ENCODE measurements around the gene EP400.
"Not testable (repeated sequence)": the region's sequence is repeated elsewhere in the genome, so short reads cannot be mapped to it uniquely, and the experiment has no call there.

The EP400 gene

DNA sequence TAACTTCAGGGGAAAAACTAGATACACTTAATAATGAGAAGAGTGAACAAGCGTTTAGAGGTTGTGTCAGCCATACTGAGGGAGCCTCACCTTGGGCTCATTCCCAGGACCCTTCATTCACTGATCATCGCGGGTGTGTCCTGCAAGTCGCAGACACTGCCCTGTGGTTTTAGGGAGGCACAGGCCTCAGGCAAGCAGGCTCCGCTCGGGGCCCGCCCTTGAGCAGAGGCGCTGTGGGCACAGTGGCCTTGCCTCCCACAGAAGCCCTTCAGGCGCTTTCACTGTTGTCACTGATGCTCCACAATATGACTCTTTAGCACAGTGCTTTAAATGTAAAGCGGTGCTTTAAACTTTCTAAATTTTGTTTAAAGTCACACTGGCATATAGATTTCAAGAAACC is 127.0 kb downstream of the EP400 start:
- Histone ChIP-seq H3K36me3 (ENCODE audit: insufficient read depth, low read length) (peaks cover 57% of the 10 kb centered on the region), H3K4me3 (ENCODE audit: low read length) (no peak overlapping the region), H3K9me3 (ENCODE audit: insufficient read depth, low read depth, low read length) (no peaks in the 10 kb centered on the region), H3K27ac (ENCODE audit: low read depth, low read length) (no peak overlapping the region), H3K9ac (ENCODE audit: low read depth, low read length) (no peak overlapping the region), H3K27me3 (ENCODE audit: insufficient read depth, low read length) (no peaks in the 10 kb centered on the region), H3K4me1 (ENCODE audit: insufficient read depth, low read length) (no peaks in the 10 kb centered on the region)
- 96% methylated on average over 10 of the region's 10 CpGs for WGBS

DNA sequence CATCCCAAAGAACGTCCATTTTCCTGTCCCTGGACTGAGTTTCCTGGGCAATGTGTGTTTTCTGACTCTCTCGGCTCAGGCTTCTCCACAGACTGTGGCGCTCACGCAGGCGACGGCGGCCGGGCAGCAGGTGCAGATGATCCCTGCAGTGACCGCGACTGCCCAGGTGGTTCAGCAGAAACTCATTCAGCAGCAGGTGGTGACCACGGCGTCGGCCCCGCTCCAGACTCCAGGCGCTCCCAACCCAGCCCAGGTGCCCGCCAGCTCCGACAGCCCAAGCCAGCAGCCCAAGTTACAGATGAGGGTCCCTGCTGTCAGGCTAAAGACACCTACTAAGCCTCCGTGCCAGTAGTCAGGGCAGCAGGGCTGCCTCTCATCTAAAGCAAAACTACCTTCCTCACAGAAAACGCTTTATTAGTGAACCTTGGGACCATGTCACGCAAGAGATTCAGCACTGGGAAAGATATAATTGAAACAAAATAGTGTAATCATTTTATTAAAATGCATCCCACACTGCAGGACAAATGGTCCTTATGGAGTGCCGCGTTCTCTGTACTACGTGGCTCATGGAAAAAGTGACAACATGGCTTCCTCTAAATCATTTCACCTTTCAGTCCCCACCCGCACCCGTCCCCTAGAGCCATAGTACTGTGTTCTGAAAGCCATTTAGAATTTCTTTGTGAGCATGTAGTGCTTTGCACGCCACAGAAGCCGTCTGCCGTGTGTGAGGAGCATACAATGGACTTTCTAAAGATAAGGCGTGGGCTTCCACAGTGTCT is 127.8 kb downstream of the EP400 start:
- WGBS: 96% methylated on average over 28 of the region's 29 CpGs
- Histone ChIP-seq H3K36me3 (ENCODE audit: insufficient read depth, low read length) (peaks cover 50% of the 10 kb centered on the region), H3K4me1 (ENCODE audit: insufficient read depth, low read length) (no peaks in the 10 kb centered on the region), H3K27ac (ENCODE audit: low read depth, low read length) (no peak overlapping the region), H3K9me3 (ENCODE audit: insufficient read depth, low read depth, low read length) (no peaks in the 10 kb centered on the region), H3K9ac (ENCODE audit: low read depth, low read length) (no peak overlapping the region), H3K27me3 (ENCODE audit: insufficient read depth, low read length) (no peaks in the 10 kb centered on the region), H3K4me3 (ENCODE audit: low read length) (no peak overlapping the region)

DNA sequence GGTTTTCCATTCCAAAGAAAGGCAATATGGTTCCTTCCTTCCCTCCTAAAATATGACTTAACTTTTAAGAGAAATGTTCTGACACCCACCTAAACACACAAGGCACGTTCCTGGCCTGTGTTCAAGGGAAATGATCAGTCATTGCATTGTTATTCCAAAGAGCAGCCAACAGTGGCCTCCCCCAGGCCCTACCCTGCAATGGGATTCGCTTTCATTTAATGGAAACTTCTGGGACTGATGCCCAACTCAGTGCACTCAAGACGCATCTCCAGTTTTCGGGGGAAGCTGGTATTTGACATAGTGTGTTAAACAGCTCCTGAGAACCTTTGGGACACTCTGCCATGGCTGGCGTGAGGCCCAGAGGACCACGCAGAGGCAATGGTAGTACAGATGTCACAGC is 128.4 kb downstream of the EP400 start:
- no peak overlapping the region for H3K4me3 ChIP-seq (ENCODE audit: low read length)
- no peak overlapping the region for H3K9ac ChIP-seq (ENCODE audit: low read depth, low read length)
- no peak overlapping the region for H3K27ac ChIP-seq (ENCODE audit: low read depth, low read length)
- 92% methylated on average over 6 of the region's 6 CpGs for WGBS
- H3K4me1 ChIP-seq (ENCODE audit: insufficient read depth, low read length): no peaks in the 10 kb centered on the region
- no peaks in the 10 kb centered on the region for H3K27me3 ChIP-seq (ENCODE audit: insufficient read depth, low read length)
- no peaks in the 10 kb centered on the region for H3K9me3 ChIP-seq (ENCODE audit: insufficient read depth, low read depth, low read length)
- peaks cover 48% of the 10 kb centered on the region for H3K36me3 ChIP-seq (ENCODE audit: insufficient read depth, low read length)

DNA sequence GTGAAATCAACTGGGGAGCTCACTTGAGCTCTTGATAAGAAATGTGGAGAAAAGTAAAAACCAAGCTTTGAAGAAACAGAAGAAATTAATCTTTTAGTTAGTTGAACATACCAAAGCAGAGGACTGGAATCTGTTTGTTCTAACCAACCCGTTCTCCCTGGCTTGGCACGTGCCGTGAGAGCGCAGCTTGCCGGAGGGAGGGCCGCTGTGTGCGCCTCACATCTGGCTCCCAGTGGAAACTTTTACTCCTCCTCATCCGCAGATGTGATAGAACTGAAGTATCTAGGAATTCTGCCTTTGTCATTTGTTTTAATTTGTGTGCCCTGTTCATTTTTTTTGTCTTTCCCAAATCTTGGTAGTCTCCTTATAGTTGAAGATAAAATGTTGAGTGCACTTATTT is 129.5 kb downstream of the EP400 start:
- H3K9ac ChIP-seq (ENCODE audit: low read depth, low read length): no peak overlapping the region
- no peak overlapping the region for H3K4me3 ChIP-seq (ENCODE audit: low read length)
- 0 out of 2 replicates have a peak, but pooled peaks cover 4% of the 10 kb centered on the region for H3K4me1 ChIP-seq (ENCODE audit: insufficient read depth, low read length)
- H3K27me3 ChIP-seq (ENCODE audit: insufficient read depth, low read length): no peaks in the 10 kb centered on the region
- WGBS: 97% methylated on average over 8 of the region's 8 CpGs
- no peak overlapping the region for H3K27ac ChIP-seq (ENCODE audit: low read depth, low read length)
- no peaks in the 10 kb centered on the region for H3K9me3 ChIP-seq (ENCODE audit: insufficient read depth, low read depth, low read length)
- peaks cover 48% of the 10 kb centered on the region for H3K36me3 ChIP-seq (ENCODE audit: insufficient read depth, low read length)

DNA sequence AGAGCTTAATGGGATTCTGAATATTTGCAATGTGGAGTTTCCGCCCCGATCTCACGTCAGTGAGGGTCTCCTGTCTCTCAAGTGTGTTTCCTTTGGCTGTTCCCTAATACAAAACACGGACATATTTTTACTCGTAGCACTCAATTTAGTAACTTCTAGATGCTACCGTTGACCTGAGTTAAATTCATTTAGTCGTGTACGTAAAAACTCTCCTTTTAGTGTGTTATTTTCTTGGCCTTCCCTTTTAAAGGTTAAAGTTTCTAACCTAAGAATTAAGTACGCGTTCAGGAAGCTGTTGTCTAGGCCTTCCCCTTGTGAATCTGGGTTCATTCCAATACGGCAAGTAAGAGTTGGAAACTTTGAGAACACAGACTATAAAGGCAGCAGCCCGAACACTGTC is 130.0 kb downstream of the EP400 start:
- H3K9me3 ChIP-seq (ENCODE audit: insufficient read depth, low read depth, low read length): no peaks in the 10 kb centered on the region
- H3K4me3 ChIP-seq (ENCODE audit: low read length): no peak overlapping the region
- no peaks in the 10 kb centered on the region for H3K27me3 ChIP-seq (ENCODE audit: insufficient read depth, low read length)
- H3K27ac ChIP-seq (ENCODE audit: low read depth, low read length): no peak overlapping the region
- peaks cover 45% of the 10 kb centered on the region for H3K36me3 ChIP-seq (ENCODE audit: insufficient read depth, low read length)
- H3K9ac ChIP-seq (ENCODE audit: low read depth, low read length): no peak overlapping the region
- 96% methylated on average over 12 of the region's 12 CpGs for WGBS
- H3K4me1 ChIP-seq (ENCODE audit: insufficient read depth, low read length): 0 out of 2 replicates have a peak, but pooled peaks cover 4% of the 10 kb centered on the region

DNA sequence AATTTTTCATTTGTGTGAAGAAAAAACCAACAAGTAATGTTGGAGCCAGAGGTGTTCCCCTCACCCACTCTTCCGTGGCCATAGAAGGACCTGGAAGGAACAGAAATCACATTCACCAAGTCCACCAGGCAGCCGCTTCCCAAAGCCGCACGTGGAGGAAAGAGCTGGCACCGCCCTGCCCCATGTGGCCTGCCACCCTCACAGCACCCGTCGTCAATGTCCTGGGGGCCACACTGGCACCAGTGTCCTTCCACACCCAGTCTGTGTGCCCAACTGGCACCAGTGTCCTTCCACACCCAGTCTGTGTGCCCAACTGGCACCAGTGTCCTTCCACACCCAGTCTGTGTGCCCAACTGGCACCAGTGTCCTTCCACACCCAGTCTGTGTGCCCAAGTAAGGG is 130.8 kb downstream of the EP400 start:
- WGBS: 90% methylated on average over 7 of the region's 7 CpGs

DNA sequence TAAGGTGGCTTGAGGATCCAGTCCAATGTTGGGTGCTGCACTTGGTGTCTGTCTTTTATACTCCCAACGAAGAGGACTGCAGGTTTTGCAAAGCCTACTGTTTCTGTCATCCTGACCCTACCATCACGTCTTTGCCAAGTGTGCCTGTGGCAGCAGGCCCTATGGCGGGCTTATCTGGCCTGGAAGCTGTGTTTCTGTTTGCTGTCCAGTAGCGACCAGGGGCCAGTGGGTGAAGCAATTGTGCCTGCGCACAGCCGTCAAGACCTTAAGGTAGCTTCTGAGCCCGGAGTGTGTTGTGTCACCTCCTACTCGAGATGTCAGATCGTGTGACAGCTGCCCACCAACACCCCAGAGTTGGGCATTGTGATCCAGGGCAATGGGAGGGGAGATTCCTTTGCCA is 131.7 kb downstream of the EP400 start:
- H3K9me3 ChIP-seq (ENCODE audit: insufficient read depth, low read depth, low read length): no peaks in the 10 kb centered on the region
- H3K4me1 ChIP-seq (ENCODE audit: insufficient read depth, low read length): peaks cover 11% of the 10 kb centered on the region; the same call in 1 of the 2 replicates
- H3K27me3 ChIP-seq (ENCODE audit: insufficient read depth, low read length): no peaks in the 10 kb centered on the region
- H3K4me3 ChIP-seq (ENCODE audit: low read length): no peak overlapping the region
- no peak overlapping the region for H3K27ac ChIP-seq (ENCODE audit: low read depth, low read length)
- H3K9ac ChIP-seq (ENCODE audit: low read depth, low read length): no peak overlapping the region
- WGBS: 92% methylated on average over 9 of the region's 9 CpGs
- peaks cover 37% of the 10 kb centered on the region for H3K36me3 ChIP-seq (ENCODE audit: insufficient read depth, low read length)

More for the DNA sequence above, 130.8 kb downstream of the EP400 start:
- not testable (repeated sequence) for H3K27me3 ChIP-seq (ENCODE audit: insufficient read depth, low read length); H3K27ac ChIP-seq (ENCODE audit: low read depth, low read length); H3K9ac ChIP-seq (ENCODE audit: low read depth, low read length); H3K4me3 ChIP-seq (ENCODE audit: low read length); H3K9me3 ChIP-seq (ENCODE audit: insufficient read depth, low read depth, low read length)
- Histone ChIP-seq H3K36me3 (ENCODE audit: insufficient read depth, low read length) (peaks cover 41% of the 10 kb centered on the region), H3K4me1 (ENCODE audit: insufficient read depth, low read length) (peaks cover 10% of the 10 kb centered on the region; the same call in 1 of the 2 replicates)

DNA sequence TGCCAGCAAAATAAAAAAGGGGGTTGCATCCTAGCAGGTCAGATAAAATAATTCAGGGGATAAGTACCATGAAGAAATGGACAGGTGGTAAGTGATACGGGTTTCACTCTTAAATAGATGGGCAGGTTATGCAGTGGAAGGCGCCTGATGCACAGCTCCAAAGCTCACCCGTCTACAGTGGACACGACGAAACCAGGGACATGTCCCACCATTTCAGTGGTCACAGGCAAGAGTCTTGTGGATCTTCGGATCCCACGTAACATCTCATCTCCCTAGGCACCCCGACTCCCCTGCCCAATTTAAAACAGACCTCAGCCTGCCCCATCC is 133.8 kb downstream of the EP400 start:
- Histone ChIP-seq H3K36me3 (ENCODE audit: insufficient read depth, low read length) (peaks cover 18% of the 10 kb centered on the region), H3K4me1 (ENCODE audit: insufficient read depth, low read length) (peaks cover 11% of the 10 kb centered on the region; the same call in 1 of the 2 replicates), H3K9ac (ENCODE audit: low read depth, low read length) (peak overlapping the region; percentile 57), H3K4me3 (ENCODE audit: low read length) (peak overlapping the region; percentile 55), H3K9me3 (ENCODE audit: insufficient read depth, low read depth, low read length) (no peaks in the 10 kb centered on the region), H3K27me3 (ENCODE audit: insufficient read depth, low read length) (no peaks in the 10 kb centered on the region), H3K27ac (ENCODE audit: low read depth, low read length) (no peak overlapping the region; the same call in 1 of the 2 replicates)
- 27% methylated on average over 8 of the region's 8 CpGs for WGBS

DNA sequence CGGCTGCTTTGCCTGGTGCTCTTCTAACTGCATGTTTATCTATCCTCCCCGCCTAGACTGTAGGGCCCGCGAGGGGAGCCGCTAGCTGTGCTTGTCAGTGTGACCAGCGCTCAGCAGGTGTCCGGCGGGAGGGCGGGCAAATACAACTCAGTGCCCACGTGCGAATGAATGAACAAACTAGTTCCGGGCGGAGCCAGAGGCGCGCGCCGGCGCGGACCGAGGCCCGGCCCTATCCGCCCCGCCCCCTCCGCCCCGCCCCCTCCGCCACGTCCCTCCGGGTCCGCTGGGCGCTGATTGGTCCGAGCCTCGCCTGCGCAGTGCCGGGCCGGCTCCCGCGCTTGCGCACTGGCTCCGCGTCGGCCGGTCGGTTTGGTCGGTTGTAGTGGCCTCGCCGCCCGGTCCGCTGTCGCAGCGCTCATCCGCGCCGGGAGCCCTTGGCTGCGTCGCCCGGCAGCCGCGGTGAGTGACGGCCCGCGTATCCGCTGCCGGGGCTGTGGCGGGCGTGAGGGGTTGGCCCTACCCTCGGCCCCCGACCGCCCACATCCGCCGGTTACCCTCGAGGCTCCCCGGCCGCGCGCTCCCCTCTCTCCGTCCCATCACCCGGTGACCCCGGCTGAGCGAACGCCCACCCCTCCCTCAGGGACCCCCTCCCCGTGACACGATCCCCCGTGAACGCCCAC is 134.3 kb downstream of the EP400 start:
- Histone ChIP-seq H3K36me3 (ENCODE audit: insufficient read depth, low read length) (peaks cover 13% of the 10 kb centered on the region), H3K9ac (ENCODE audit: low read depth, low read length) (peak overlapping the region; percentile 92), H3K4me1 (ENCODE audit: insufficient read depth, low read length) (peaks cover 11% of the 10 kb centered on the region; the same call in 1 of the 2 replicates), H3K9me3 (ENCODE audit: insufficient read depth, low read depth, low read length) (no peaks in the 10 kb centered on the region), H3K27me3 (ENCODE audit: insufficient read depth, low read length) (no peaks in the 10 kb centered on the region), H3K27ac (ENCODE audit: low read depth, low read length) (peak overlapping the region; percentile 89; the same call in 1 of the 2 replicates), H3K4me3 (ENCODE audit: low read length) (peak overlapping the region; percentile 90)
- under 1% methylated on average over 84 of the region's 84 CpGs for WGBS

DNA sequence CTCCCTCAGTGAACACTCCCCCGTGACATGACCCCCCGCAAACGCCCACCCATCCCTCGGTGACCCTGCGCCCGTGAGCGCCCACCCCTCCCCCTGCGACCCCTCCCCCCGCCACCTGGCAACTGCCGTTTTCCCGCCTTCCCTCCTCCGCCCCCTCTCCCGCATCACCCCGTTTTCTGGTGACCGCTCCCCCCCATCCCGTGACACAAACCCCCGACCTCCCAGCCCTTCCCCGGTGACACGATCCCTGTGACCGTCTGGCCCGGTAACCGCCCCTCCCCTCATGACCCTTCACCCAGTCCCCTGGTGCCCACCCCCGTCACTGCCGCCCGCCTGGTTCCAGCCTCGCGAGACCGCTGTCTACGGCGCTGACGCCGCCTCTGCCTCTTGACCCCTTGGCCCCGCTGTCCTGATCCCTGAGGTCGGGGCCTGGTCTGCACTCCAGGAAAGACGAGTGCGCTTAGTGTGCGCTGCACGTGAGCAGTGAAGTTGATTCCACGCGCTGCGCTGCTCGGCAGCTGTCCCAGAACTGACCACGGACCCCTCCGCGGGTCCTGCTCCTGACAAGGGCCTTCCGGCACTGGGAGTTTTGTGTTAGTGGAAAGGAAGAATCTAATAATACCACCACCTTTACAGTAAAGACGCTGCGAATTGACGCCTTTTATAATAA is 135.0 kb downstream of the EP400 start:
- Histone ChIP-seq H3K36me3 (ENCODE audit: insufficient read depth, low read length) (peaks cover 11% of the 10 kb centered on the region), H3K27ac (ENCODE audit: low read depth, low read length) (peak overlapping the region; percentile 89; the same call in 1 of the 2 replicates), H3K27me3 (ENCODE audit: insufficient read depth, low read length) (no peaks in the 10 kb centered on the region), H3K9me3 (ENCODE audit: insufficient read depth, low read depth, low read length) (no peaks in the 10 kb centered on the region), H3K9ac (ENCODE audit: low read depth, low read length) (peak overlapping the region; percentile 92), H3K4me1 (ENCODE audit: insufficient read depth, low read length) (peaks cover 11% of the 10 kb centered on the region; the same call in 1 of the 2 replicates), H3K4me3 (ENCODE audit: low read length) (peak overlapping the region; percentile 90)
- WGBS: 10% methylated on average over 44 of the region's 49 CpGs

DNA sequence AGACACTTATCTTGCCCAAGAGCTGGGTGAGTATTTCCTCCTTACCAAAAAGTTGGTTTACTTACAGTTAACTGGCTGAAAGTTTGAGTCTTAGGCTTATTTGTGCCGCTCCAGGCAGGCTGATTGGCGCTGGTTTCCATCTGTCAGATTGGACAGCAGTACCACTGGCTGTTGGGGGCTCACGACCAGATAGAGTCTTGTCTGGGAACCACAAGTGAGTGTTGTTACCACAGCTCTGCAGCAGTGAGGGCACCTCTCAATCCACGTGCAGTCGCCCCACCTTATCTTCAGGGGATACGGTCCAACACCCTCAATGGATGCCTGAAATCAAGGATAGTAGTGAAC is 135.5 kb downstream of the EP400 start:
- peaks cover 11% of the 10 kb centered on the region for H3K36me3 ChIP-seq (ENCODE audit: insufficient read depth, low read length)
- H3K27me3 ChIP-seq (ENCODE audit: insufficient read depth, low read length): no peaks in the 10 kb centered on the region
- no peaks in the 10 kb centered on the region for H3K9me3 ChIP-seq (ENCODE audit: insufficient read depth, low read depth, low read length)
- H3K9ac ChIP-seq (ENCODE audit: low read depth, low read length): peak overlapping the region; percentile 83
- peak overlapping the region; percentile 90 for H3K4me3 ChIP-seq (ENCODE audit: low read length)
- WGBS: 84% methylated on average over 6 of the region's 6 CpGs
- H3K27ac ChIP-seq (ENCODE audit: low read depth, low read length): peak overlapping the region; percentile 51; the same call in 1 of the 2 replicates
- H3K4me1 ChIP-seq (ENCODE audit: insufficient read depth, low read length): peaks cover 11% of the 10 kb centered on the region; the same call in 1 of the 2 replicates
